Fibroblast of gingiva (primary cell): ENCODE data around the gene FYTTD1.
"Not testable (repeated sequence)": the region's sequence is repeated elsewhere in the genome, so short reads cannot be mapped to it uniquely, and the experiment has no call there.

Source experiments
- DNase-seq: peaks from one replicate; pipeline ENCODE4 v3.0.0-alpha.2; 2011; ENCODE audit warnings: low read depth

Gene FYTTD1, protein sequence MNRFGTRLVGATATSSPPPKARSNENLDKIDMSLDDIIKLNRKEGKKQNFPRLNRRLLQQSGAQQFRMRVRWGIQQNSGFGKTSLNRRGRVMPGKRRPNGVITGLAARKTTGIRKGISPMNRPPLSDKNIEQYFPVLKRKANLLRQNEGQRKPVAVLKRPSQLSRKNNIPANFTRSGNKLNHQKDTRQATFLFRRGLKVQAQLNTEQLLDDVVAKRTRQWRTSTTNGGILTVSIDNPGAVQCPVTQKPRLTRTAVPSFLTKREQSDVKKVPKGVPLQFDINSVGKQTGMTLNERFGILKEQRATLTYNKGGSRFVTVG

DNA sequence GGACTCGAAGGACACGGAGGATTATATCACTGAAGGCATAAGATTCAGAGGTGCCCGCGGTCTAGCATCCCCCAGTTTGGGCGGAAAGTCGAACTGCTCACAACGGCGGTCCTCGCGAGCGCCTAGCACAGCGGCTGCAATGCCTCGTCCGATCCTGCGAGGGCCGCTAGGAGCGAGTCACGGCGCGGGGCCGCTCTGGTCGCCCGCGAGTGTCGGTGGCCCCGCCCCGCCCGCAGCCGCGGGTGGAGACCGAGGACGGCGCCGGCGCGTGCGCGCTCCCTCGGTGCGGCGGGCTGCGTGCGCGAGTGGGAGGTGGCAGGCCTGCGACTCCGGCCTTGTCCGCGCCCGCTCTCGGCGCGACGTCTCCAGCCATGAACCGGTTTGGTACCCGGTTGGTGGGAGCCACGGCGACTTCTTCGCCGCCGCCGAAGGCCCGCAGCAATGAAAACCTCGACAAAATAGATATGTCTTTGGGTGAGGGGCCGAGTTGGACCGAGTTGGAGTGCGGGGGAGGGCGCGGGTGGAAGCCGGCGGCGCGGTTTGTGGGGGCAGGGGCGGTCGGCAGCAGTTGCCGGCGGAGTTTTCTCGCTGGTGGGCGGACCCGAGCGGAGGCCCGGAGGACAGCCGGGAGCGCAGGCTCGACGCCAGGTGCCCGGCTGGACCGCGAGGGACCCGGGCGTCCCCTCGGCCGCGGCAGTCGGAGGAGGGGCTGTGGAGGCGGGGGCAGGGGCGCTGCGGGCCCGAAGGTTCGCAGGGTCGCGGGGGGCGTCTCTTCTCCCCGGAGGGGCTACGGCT, at the start of gene FYTTD1:
Gene FYTTD1 (plus strand): TSS at position 283 of the 795 bp plus-strand sequence. CDS start 89 bp downstream, at position 372.
- peak; percentile 86 for DNase-seq

DNA sequence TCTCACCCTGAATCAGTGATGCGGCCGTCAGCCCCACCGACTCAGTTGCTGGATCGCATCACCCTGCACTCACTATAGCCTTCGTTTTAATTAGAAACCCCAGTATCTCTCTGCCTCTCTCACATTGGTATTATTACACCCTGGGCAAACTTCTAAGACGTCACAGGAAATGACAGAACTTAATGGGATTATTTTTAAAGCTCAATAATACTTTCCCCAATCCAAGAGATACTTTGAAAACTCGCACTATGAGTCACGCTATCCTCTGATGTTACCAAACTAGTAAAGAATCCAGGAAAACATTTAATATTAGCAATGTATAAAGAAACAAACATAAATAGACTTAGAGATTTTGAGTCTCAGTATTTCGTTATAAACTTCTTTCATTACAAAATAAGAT, 49.6 kb upstream of the FYTTD1 start:
- DNase-seq = no peak

DNA sequence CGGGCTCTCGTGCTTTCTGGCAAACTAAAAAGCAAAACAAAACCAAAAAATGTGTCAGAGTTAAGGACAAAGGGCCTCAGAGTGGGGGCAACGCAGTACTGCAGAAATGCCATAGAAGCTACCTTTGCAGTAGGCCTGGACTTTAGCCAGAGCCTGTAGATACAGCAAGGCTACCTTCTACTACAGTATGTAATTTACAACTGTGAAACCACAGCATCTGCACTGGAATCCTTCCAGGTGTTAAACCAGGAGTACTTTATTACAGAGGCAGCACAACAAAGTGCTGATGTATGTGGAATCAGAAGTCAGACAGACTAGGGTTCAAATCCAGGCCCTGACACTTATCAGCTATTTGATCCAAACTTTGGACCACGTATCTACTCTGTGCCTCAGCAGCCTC, 47.8 kb upstream of the FYTTD1 start:
- DNase-seq = no peak

DNA sequence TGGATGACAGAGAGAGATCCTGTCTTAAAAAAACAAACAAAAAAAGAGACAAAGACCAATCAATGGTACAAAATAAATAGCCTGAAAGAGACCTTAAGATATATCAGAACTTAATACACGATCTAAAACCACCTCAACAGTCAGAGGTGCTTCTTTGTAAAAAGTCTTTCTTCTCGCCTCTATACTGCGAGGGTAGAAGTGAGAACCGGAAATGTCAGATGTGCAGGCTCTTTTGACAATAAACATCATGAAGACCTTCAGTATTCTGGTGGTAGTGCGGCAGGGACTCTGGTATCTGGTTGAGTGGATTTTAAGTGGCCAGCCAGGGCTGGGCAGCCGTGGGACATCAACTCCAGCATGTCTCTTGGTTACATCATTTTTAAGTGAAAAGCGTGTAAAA, 43.0 kb upstream of the FYTTD1 start:
- no peak for DNase-seq

DNA sequence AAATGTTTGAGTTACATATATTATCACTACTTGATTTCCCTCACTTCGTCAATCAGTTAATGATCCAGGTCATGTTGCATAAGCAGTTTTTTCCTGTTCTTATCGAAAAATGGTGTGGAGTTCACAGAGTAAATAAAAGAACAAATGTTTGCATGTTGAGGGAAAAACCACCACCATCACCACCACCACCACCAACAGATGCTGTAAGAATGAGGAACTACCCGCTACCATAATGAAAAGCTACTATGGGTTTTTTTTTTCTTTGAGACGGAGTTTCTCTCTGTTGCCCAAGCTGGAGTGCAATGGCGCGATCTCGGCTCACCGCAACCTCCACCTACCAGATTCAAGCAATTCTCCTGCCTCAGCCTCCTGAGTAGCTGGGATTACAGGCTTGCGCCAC, 40.5 kb upstream of the FYTTD1 start:
- DNase-seq = no peak

DNA sequence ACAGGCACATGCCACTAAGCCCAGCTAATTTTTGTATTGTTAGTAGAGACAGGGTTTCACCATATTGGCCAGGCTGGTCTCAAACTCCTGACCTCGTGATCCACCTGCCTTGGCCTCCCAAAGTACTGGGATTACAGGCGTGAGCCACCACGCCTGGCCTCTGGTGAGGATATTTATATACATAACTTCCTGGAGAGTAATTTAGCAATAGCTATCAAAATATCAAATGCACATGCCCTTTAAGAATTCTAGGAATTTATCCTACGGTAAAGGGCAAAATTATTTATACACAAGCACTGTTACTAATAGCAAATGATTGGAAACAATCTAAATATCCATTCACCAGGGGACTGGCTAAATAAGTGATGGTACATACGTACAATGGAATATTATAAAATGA, 38.7 kb upstream of the FYTTD1 start:
- peak; percentile 60 for DNase-seq

DNA sequence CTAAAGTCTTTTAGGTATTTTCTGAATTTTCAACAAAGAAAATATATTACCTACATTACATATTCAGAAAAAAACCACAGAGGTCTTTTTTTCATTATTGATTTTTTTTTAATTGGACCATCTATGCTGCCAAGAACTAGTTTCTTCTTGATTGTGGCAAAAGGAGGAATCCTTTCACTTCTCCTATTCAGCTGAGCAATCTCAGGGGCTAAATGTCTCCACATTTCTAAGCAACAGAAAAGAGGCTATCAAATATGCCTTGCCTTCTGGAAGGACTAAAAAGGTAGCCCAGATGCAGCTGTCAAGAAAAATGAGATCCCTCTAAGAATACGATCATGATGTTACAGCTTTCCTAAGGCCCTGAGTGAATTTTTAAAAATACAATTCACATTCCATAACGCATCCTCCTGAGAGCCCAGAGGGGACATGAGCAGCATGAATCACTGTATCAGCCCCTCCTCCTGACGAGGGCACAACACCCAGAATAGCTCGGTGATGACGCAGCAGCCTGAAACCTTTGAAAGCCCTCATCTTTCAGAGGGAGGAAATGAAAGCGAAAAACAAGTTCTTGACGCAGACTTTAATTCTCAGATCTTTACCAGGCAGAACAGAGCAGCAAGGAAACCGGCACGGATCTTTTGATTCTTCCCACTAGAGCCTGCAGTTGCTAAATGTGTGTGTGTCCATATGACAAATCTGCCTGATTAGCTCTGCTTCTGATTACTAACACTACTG, 37.5 kb upstream of the FYTTD1 start:
- peak; percentile 95 for DNase-seq

DNA sequence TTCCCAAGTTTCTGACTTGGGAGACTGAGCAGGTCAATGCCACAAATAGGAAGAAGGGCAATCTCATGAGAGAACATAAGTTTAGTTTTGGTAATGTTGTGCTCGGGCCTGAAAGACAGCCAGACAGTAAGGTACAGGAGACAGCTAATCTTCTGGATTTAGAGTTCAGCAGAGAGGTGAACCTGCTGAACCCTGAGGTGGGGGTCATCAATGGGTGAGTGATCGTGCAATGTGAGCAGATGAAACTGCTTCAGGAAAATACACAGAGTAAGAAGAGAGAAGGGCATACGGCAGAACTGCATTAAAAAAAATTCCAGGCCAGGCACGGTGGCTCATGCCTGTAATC, 36.2 kb upstream of the FYTTD1 start:
- DNase-seq = no peak

DNA sequence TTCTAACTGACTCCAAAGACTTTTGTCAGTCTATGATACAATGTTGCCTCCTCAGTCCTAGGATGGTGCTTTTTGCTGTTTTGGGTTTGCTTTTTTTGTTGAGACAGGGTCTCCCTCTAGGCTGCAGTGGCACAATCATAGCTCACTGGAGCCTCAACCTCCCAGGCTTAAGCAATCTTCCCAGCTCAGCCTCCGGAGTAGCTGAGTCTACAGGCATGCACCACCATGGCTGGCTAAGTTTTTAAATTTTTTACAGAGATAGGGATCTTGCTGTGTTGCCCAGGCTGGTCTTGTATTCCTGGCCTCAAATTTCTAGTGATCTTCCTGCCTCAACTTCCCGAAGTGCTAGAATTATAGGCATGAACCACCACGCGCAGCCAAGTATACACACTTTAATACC, 35.4 kb upstream of the FYTTD1 start:
- no peak for DNase-seq

DNA sequence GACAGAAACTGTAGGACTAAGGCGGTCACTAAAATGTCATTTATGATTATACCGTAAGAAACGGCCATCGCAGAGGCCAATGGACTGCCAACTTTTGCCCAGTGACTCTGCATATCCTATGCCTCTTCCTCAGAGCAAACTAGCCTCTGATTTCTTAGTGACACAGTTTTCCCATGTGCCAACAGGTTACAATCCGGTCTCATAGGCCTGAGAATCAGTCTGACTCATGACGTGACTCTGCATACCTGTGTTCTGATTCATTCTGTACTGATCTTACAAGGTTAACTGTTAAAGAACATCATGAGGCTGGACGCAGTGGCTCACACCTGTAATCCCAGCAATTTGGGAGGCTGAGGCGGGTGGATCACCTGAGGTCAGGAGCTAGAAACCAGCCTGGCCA, 30.8 kb upstream of the FYTTD1 start:
- DNase-seq = peak; percentile 38

DNA sequence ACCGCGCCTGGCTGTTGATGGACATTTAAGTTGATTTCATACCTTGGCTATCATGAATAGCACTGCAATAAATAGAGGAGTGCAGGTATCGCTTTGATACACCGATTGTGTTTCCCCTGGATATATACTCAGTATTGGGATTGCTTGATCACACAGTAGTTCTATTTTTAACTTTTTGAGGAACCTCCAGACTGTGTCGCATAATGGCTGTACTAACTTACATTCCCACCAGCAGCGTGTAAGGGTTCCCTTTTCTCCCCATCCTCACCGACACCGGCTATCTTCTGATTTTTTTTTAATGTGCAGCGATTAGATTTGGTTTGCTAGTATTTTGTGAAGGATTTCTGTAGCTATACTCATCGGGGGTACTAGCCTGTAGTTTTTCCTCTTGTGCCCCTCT, 29.0 kb upstream of the FYTTD1 start:
- DNase-seq = no peak

DNA sequence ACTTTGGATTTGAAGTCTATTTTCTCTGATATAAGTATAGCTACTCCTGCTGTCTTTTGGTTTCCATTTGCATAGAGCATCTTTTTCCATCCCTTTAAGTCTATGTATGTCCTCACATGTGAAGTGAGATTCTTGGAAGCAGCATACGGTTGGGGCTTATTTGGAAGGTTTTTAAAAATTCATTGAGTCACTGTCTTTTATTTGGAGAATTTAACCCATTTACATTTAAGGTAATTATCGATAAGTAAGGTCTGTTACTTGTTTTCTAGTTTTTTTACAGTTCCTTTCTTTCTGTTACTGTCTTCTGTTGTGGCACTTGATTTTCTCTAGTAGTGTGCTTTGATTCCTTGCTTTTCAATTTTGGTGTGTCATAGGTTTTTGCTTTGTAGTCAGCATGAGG, 26.9 kb upstream of the FYTTD1 start:
- DNase-seq = no peak

DNA sequence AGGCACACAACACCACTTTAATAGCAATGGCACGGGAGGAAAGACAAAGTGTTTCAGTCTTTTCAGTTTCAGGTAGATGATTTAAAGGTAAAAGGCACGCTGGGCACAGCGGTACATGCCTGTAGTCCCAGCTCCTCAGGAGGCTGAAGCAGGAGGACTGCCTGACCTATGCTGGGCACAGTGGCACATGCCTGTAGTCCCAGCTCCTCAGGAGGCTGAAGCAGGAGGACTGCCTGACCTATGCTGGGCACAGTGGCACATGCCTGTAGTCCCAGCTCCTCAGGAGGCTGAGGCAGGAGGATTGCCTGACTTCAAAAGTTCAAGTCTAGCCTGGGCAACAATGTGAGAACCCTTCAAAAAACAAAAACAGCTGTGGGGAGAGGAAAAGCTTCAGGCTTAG, 21.8 kb upstream of the FYTTD1 start:
- not testable (repeated sequence) for DNase-seq

DNA sequence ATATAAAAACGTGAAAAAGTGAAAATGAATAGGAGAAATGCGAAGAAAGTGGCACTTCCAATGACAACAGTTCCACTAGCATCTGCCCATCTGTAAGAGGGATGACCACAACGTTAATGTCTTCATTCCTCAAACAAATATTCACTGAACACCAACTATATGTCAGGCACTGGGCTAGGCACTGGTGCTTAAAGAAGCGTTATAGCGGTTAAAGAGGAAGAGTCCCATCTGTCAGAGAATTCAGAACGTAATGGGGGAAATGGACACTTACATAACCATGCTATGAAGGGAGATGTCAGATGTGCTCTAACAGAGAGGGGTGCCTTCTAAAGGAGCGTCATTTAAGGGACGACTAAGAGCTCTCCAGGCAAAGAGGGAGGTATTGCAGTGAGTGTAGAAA, 21.2 kb upstream of the FYTTD1 start:
- DNase-seq = no peak

DNA sequence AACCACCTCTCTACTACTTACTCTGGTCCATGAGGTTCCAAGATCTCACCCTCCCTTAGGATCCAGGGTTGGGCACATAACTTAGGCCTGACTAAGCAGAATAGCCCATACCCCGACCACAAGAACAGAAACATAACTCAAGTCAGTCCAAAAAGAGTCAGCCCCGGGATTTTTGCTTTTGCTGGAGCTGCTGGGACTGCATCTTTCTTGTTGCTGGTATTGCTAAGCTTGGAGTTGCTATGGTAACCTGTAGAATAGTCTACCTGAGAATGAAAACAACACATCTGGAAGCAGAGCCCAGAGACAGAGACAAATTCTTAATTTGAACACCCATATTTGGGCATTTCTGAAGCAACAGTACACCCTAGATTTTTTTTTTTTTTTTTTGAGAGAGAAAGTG, 19.5 kb upstream of the FYTTD1 start:
- DNase-seq = peak; percentile 49

DNA sequence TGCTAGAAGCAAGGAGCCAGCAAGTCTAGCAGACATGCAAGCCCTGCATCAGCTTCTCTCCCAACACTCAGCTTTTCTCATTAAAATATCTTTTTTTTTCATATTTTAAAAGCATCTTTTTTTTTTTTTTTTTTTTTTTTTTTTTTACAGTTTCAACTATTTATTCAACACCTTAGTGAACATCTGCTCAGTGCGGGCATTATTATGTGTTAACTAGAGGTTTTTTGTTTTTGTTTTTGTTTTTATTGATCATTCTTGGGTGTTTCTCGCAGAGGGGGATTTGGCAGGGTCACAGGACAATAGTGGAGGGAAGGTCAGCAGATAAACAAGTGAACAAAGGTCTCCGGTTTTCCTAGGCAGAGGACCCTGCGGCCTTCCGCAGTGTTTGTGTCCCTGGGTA, 18.9 kb upstream of the FYTTD1 start:
- DNase-seq = not testable (repeated sequence)

DNA sequence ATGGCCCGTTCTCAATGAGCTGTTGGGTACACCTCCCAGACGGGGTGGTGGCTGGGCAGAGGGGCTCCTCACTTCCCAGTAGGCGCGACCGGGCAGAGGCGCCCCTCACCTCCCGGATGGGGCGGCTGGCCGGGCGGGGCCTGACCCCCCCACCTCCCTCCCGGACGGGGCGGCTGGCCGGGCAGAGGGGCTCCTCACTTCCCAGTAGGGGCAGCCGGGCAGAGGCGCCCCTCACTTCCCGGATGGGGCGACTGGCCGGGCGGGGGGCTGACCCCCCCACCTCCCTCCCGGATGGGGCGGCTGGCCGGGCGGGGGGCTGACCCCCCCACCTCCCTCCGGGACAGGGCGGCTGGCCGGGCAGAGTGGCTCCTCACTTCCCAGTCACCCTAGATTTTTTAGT, 18.2 kb upstream of the FYTTD1 start:
- not testable (repeated sequence) for DNase-seq

DNA sequence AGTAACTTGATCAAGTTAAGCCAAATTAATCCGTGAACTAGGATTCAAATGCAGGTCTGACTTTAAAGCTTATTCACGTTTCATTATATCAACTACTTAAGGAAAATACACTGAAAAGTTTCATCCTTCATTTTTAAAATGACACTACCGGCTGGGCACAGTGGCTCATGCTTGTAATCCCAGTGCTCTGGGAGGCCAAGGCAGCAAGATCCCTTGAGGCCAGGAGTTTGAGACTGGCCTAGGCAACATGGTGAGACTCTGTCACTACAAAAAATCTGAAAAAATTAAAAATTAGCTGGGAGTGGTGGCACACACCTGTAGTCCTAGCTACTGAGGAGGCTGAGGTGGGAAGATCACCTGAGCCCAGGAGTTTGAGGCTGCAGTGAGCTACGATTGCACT, 16.6 kb upstream of the FYTTD1 start:
- no peak for DNase-seq

DNA sequence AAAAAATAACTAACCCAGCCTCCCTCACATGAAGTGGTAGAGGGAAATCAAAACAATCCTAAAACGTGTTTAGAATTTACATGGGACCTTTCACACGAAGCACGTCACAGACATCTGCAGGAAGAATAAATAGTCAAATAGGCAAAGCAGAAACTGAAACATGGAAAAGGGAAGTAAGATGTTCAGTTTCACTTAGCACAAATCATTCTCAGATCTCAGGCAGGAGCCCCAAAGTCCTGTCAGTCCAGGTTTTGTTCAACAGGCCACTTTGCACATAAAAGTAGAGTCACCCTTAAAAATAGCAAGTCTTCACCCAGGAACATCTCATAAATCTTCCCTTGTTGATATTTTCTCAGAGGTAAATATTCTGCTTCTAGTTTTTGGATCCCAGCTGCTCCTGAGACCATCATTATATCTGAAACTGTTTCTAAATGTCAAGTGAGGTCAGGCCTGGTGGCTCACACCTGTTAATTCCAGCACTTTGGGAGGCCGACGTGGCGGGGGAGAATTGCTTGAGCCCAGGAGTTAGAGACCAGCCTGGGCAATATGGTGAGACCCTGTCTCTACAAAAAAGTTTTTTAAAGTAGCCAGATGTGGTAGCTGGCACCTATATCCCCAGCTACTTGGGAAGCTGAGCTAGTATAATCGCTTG, 14.9 kb upstream of the FYTTD1 start:
- DNase-seq = no peak

DNA sequence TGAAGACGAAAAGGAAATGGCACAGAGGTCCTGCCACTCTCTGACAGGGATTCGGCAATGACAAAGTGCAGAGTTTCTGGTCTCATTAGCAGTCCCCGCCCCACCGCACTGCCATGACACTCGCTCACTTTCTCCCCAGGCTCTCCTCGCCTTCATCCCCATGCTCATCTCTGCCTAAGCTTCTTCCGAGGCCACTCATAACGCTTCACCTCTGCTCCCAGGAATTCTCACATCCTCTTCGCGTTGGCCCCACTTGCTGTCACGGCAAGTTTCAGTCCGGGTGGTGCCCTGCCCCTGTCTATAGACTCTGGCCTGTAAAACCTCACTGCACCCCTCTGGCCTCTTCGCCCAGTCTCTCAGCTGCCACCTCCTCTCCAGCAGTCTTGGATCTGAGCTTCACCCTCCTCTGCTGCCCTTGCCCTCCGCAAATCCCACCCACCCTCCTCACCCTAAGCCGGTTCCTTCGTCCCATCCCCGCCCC, 13.6 kb upstream of the FYTTD1 start:
- DNase-seq = peak; percentile 6

DNA sequence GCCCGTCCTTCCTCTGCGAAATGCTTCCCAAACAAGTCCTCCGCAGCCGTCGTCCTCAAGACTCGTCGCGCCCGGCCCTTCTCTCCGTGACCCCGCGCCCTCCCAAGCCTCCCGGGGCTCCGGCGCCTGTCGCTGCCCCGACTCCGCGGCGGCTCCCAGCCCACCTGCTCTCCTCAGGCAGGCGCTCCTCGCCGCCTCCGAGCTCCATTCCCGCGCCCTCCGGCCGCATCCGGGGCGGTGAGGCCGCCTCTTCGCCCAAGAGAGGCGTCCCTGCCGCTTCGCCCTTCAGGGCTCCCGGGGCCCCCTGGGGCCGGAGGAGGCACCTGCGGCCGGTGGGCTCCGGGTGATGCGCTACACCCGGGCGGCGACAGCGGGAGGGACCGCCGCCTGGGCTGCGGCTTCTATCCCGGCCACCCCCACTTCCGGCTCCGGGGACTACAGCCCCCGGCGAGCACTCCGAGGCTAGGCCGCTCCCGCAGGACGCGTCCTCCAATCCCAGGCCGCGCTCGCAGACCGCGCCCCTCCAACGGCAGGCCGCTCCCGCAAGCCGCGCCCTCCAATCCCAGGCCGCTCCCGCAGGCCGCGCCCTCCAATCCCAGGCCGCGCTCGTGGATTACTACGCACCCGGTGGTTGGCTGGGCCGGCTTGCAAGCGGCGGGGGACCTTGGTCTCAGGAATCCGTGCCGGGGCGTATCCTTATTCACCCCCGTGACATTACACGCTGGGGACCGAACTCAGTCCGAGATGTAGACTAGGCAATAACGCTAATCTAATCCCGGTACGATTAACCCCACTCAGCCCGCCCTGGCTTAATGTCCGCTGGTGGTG, 13.0 kb upstream of the FYTTD1 start, which contains the start of gene RUBCN:
Gene RUBCN (minus strand): TSS at position 414 of the 828 bp plus-strand sequence. CDS start 185 bp downstream, at position 229.
- DNase-seq = peak; percentile 96
